Measurements from ENCODE around the gene CCDC157.
A peak's percentile ranks its signal among the peaks of the same experiment; 100 is the strongest.
"Not testable (repeated sequence)": the region's sequence is repeated elsewhere in the genome, so short reads cannot be mapped to it uniquely, and the experiment has no call there.

CCDC157 gene

DNA sequence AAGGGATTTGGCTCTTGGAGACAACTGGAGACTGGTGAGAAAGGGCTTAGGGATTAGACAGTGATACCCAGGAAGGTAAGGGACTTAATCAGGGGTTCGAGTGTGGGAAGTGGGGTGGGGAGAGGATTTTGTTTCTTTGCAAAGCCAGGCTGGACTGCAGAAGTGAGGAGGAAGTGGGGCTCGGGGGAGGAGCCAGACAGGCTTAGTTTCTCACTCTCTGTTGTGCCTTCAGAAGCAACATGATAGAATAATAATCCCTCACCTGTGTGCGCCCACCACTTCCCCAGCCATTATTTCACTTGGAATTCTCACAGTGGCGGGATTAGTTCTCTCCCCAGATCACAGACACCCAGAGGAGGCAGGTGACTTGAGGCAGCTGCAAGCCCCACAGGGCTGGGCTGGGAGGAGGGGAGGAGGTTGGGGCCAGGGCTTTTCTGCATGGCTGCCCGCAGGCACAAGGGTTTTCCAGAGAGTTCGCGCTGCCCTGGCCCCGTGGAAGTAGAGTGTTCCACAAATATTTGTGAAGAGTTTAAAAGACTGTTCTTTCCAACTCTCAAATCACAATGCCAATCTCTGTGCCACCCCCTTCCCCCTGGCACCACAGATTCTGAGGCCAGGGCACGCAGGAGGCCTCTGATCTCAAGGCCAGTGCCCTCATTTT is 36.0 kb downstream of the CCDC157 start:
- no peak for DNase-seq

DNA sequence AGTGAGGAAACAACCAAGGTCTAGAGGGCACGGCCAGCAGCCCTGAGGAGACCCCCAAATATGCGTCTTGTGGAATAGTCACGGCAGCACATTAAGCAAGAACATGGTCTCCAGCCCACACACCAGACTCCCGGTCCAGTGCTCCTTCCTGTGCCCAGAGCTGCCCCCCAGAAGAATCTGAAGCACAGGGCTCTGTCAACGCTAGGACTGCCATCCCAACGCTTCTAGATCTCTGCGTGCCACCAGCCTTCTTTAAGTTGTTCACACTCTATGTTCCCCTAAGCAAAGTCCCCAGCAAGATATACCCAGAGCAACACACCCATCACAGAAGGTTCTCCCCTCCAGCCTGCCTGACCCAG is 36.5 kb downstream of the CCDC157 start:
- DNase-seq = no peak

DNA sequence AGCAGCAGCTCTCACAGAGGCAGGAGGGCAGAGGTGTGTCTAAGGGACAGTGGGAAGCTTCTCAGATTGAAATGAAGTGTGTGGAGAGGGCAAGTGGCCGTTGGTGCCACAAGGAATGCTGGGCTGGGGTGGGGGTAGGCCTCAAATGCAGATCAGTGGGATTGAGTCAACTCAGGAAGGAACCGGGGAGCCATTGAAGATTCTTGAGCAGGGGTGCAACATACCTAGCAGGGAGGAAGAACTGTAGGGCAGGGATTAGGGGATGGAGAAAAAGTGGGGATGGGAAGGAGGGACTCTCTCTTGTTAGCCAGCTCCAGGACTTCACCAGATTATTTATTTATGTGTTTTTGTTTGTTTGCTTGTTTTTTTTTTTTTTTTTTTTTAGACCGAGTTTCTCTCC is 37.1 kb downstream of the CCDC157 start:
- DNase-seq = no peak

DNA sequence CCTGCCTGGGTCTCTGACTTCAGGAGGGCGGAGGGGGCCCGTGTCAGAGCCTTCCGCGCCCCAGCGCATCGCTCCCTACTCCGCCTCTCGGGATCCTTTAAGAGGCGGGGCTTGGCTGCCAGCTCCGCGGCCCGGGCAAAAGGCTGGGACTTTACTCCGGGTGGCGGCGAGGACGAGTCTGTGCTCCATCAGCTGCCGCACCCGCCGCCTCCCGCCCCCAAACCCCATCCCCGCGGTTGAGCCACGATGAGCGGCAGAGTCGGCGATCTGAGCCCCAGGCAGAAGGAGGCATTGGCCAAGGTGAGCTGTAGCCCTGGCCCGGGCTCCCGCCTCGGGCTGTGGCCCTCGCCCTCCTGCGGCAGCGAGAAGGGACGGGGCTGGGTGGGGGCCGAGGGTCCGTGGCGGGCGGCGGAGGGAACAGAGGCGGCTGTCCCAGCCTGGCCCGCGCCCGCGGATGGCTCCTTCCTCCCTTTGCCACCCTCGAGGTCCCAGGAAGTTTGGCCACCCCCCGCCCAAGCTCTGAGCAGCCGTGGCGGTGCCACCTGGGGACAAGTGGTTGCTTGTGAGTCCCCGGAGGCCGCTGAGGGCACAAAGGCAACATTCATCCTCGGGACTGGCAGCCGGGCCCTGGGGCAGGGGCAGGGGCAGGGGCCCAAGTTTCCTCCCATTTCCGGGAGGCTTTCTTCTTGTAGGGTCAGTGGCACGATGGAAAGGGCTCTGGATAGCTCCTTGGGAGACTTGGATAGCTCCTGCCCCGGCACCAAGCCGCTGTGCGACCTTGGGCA is 40.3 kb downstream of the CCDC157 start, which contains the start of gene SEC14L2:
SEC14L2 (plus strand) TSS at position 148 of the 785 bp plus-strand sequence; CDS start at position 247, 99 bp downstream.
- DNase-seq = peak; percentile 66

DNA sequence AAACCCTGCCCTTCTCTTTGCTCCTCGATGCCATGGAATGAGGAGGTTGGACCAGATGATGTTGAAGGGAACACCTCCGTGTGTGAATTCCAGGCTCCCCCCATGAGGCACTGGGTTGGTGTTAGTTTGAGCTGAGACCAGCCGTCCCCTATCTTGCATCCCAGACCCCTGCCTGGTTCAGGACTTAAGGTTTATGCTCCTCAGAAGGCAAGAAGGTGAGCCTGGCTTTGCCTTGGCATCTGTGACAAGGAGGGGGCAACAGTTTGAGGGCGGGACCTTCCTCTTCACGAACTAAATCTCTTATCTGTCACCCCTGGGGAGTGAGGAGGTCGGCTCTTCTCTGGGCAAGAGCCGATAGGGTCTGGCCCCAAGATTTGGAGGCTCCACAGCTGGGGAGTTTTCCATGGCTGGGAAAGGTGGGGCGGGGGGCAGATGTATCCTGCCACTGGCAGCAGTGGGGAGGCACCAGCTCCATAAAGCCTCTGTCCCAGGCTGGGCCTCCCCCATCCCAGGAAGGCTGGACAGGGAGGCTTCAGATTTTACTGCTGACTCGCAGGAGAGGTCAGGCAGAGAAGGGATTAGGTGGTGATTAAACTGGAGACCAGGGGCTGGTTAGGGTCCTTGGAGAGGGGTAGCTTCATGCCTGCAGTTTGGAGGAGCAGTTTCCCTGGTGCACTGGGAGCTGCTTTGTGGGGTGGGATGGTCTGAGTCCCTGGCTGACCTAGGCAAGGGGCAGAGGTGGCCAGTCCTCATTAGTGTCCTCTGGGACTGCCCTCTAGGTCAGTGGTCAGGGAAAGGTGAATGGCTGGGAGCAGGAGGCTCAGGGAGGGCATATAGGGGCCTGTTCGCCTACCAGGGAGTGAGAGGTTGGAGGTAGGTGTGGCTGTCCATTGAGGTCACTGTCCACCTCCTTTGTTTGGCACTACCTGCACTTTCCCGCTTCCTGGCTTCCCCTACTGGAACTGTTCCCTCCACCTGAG is 41.1 kb downstream of the CCDC157 start:
- no peak for DNase-seq

DNA sequence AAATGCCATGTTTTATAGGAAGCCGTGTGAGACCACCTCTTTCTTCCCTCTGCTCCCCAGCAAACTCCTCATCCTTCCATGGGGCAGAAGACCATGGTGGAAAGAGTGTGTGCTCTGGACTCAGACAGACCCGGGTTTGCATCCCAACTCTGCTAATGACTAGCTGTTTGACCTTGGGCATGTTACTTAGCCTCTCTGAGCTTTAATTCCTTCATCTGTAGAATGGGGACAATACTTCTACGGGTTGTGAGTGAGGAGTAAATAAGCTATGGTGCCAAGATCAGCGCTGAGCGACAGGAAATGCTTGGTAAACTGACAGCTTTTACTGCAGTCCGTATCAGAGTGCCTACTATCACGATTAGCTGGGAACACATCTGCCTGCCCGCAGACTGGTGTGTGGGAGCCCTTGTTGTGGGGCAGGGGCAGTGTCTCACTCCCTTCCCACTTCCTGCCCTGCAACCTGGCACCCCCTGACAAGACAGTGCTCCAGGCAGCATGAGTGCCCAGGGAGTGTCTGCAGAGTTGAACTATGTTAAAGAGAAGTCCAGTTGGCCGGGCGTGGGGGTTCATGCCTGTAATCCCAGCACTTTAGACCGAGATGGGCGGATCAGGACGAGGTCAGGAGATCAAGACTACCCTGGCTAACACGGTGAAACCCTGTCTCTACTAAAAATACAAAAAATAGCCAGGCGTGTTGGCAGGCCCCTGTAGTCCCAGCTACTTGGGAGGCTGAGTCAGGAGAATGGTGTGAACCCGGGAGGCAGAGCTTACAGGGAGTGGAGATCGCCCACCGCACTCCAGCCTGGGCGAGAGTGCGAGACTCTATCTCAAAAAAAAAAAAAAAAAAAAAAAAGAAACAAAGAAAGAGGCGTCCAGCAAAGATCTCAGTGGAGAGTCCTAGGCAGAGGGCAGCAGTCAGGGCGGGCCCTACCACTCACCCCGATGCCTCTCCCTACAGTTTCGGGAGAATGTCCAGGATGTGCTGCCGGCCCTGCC is 42.2 kb downstream of the CCDC157 start:
- no peak for DNase-seq

DNA sequence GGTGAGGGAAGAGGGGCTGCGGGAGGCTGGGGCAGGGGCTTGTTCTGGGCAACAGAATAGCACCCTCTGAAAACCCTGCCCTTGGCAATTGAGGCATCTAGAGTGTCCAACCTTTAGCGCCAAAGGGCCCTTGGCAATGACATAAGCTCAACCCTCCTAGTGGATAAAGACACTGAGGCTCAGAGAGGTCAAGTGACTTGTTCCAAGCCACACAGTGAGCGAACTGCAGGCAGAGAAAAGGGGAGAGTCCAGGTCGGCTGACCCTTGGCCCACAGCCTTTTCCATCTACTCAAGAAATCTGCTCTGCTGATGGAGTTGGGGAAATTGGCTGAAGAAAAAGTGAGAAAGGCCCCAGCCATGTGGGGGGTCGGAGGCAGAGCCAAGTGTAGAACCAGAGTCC is 42.9 kb downstream of the CCDC157 start:
- no peak for DNase-seq

DNA sequence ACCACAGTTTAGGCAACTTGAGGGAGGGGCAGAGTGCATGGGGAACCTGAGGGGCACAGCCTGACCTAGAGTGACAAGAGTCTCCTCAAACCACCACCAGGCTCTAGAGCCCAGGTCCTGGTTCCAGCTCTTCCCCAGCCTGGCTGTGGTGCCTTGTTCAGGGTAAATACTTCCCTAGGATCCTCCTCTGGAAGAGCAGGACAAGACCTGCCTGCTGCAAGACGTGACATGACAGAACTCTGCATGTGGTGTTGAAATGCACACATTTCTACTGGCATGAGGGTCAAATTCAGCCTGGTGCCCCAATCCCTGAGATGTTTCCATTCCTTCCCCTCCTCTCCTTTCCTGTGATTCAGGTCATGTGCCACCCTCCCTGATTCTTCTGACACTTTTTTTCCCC is 43.4 kb downstream of the CCDC157 start:
- DNase-seq = no peak

DNA sequence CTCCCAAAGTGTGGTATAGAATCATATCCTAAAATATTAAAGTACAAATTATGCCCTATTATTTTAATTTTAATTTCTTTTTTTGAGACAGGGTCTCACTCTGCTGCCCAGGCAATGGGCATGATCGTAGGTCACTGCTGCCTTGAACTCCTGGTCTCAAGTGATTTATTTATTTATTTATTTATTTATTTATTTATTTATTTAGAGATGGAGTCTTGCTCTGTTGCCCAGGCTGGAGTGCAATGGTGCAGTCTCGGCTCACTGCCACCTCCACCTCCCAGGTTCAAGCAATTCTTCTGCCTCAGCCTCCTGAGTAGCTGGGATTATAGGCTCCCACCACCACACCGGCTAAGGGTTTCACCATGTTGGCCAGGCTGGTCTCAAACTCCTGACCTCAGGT is 44.2 kb downstream of the CCDC157 start:
- not testable (repeated sequence) for DNase-seq

DNA sequence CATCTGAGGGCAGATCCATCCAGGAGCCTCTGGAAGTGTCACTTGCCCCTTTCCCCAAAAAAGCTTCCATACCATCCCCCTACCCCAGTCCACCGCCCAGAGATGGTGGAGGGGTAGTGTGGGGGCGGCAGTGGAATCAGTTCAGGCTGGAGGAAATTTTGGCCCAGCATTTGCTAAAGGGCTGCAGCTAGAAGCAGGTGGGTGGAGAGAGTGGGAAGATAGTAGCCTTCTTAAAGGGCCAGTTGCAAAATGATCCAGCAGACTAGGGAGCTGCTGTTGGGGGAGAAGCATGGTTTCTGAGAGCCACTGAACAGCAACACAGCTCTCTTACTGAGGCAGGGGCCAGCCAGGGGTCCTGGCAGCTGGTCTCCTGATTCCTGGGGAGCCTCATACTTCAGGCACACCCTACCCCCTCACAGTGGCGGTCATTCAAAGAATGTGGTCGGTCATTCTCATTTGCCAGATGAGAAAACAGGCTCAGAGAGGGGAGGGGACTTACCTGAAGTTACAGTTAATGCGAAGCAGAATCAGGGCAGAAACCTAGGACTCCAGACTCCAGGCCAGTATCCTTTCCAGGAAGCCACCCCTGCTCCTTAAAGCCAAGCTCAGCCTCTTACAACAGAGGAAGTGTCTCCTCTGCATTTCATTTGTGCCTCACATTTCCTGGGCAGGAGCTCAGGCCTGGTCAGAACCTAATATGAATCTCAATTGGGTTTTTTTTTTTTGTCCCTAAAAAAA is 45.4 kb downstream of the CCDC157 start:
- no peak for DNase-seq

DNA sequence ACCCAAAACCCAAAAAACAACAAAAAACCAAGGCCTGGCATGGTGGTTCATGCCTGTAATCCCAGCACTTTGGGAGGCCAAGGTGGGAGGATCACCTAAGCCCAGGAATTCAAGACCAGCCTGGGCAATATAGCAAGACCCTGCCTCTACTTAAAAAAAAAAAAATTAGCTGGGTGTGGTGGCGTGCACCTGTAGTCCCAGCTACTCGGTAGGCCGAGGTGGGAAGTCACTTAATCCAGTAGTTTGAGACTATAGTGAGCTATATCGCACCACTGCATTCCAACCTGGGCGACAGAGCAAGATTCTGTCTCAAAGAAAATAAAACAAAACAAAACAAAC is 45.9 kb downstream of the CCDC157 start:
- DNase-seq = not testable (repeated sequence)

DNA sequence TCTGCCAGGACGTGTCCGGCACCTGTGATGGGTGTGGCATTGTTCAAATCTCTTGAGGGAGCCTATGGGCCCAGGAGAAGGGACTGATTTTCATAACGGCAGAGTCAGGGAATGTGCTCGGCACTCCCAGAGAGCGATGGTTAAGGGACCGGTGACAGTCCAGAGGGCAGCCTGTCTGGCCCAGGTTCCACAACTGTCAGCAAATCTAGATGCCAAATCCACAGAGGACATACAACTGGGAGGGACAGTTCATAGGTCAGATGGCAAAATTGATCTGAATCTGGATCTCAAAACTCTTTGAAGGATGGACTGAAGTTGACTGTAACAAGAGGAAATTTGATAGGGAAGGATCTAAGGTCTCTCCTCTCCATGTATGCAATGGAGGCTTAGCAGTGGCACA is 47.5 kb downstream of the CCDC157 start:
- DNase-seq = no peak

DNA sequence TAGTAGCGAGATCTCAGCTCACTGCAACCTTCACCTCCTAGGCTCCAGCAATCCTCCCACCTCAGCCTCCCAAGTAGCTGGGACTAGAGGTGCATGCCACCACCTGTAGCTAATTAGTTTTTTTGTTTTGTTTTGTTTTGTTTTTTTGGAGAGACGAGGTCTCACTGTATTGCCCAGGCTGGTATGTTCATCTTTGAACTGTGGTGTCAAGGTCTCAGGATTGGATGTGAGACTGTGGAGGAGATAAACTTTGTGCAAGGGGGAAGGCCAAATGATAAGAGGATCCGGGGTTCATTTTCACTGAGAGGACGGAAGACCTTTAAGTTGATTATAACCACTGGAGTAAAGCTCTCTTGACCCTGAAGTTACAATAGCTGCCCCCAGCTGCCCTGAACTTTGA is 48.9 kb downstream of the CCDC157 start:
- no peak for DNase-seq

DNA sequence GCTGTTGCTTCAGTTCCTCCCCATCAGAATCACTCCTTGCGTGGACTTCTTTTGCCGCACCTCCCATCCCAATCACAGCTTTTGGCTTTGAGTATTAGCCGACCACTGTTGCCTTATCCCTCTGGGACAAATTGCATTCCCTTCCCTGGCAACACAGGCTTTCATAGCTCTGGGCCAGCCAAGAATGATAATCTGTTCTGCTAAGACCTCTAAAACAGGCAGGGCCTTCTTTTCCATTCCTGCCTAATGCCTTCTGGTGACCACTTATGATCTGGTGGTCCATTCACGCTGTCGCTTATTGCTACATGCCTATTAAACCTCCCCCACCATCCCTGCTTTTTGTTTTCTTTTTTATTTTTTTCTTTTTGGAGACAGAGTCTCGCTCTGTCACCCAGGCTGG is 49.6 kb downstream of the CCDC157 start:
- DNase-seq = no peak

DNA sequence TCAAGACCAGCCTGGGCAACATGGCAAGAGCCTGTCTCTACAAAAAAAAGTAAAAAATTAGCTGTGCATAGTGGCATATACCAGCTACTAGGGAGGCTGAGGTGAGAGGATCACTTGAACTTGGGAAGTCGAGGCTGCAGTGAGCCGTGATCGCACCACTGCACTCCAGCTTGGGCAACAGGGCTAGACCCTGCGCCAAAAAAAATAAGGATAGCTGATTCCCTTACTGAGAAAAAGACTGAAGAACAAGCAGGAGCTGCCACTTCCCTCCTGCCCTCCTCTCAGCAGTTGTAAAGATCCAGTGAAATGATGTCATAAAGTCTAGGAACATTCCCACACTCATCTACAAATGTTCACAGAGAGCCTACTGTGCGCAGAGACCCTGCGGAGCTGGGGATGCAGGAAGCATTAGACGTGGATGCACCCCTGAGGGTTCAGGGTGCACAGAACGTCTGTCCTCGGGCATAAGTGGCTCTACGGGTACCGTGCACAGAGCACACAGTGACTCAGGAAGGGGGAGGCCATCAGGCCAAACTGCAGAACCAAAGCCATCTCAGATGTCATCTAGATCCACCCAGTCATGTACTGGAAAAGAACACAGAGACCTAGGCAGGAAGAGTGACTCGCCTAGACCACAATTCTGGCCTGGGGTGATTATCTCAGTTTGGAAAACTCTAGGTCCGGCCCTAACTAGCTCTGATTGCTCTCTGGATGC is 51.7 kb downstream of the CCDC157 start:
- DNase-seq = no peak

DNA sequence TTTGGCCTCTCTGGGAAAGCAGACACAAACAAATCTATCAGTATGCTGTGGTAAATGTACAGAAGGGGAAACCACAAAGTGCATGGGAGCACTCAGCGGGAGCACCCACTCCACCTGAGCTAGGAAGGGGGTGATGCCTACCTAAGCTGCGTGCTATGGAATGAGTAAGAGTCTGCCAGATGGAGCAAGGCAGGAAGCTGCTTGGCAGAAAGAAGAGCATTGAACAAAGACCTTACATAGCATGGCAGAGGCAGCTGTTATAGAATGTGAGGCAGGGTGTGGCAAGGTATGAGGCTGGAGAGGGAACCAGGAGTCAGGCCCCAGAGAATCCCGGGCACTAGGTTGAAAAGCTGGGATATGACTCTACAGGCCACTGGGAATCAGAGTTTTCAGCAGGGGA is 55.0 kb downstream of the CCDC157 start:
- no peak for DNase-seq

DNA sequence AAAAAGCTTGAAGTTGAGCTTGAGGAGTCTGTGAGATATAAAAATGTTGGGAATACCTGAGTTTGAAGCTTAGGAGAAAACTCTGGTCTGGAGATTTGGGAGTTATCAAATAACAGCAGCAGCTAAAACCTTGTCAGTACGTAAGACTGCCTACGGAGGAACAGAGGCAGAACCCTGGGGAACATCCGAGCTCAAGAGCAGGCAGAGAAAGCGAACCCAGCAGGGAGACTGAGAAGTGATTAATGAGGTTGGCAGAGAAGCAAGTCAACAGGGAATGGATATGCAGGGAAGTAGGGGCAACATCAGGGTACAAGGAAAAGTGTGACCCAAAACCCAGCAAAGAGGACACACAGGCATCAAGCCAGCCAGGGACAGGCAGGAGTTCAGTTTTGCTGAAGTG is 56.2 kb downstream of the CCDC157 start:
- no peak for DNase-seq

DNA sequence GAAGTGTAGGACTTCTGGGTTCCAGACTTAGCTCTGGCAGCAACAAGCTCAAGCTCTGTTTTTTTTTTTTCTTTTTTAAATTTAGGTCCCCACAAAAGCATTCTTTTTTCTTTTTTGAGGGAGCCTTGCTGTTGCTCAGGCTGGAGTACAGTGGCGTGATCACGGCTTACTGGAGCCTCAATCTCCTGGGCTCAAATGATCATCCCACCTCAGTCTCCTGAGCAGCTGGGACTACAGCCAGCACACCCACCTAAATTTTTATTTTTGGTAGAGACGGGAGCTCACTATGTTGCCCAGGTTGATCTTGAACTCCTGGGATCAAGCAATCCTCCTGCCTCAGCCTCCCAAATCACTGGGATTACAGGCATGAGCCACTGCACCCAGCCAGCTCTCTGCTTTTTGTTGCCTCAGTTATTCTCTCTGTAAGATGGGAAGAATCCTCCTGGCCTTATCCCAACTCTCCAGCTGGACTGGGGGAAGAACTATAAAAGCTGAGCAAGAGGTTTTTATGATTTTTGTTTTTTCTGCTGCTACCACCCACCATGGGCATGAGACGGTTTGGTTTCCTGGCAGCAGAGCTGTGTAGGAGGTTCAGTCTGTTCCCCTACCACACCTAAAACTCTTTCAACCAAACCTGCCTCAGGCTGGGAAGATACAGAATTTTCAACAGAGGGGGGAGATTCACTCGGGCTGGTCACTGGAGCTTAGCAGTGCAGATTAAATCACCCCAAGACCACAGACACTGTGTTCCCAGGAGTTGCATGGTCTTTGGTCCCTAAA is 57.1 kb downstream of the CCDC157 start:
- DNase-seq = no peak

DNA sequence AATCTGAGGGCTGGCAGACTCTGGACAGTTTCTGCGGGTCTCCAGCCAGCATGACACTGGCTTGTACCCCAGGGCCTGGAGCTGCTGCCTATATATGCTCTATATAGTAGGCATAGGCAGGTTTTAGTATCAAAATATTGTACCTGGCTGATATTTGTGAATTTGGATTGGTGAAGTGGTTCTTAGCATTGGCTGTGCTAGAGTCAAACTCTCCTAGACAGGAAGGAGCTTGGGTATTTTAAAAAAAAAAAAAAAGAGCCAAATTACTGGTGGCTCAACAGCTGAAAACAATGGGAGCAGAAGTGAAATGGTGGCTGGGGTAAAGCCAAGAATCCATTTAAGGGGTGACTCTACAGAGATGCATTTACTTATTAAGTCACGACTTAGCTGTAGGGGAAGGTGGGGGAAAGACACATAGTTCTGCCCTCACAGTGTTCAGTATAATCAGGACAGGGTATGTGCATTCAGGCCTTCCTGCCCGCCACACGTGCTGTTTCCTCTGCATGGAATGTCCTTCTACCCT is 57.8 kb downstream of the CCDC157 start:
- DNase-seq = no peak

DNA sequence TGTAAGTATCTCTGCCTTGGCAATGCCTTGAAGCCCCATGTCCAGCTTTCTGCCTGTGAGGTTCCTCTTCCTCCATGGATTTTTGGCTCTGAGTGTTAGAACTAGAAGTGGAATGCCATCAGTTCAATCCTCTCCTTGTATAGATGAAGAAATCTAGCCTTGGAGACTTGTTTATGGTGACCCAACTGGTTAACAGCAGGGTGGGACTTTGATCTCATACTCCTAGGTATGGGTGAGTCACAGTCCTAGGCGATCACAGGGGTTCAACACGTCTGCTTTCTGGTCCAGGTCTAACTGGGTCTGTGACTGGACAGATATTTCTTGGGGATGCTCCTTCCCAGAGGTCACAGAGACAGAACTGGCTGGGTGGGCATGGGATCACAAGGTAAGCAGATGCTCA is 59.6 kb downstream of the CCDC157 start:
- DNase-seq = no peak

Measured in activated CD4-positive, alpha-beta T cell treated with anti-CD3 and anti-CD28 coated beads, Interleukin-2, Interleukin-6, amounts not matched to agents 100 ng/mL and 50 ng/mL, durations not matched to agents 16 hours and 8 hours (primary cell).